Activated CD8-positive, alpha-beta memory T cell treated with anti-CD3 and anti-CD28 coated beads, Interleukin-2, amount 50 U/mL, for 1 hour (primary cell): ENCODE data around the gene ECHS1.
A peak's percentile ranks its signal among the peaks of the same experiment; 100 is the strongest.

ENCODE experiments used
- DNase-seq: peaks from one replicate; pipeline ENCODE4 v3.0.0-alpha.2; 2020; ENCODE audit errors: extremely low read depth

The ECHS1 gene

GRCh38 chr10:133341983-133342382, 31.2 kb downstream of the ECHS1 start:
- DNase-seq = no peak

- DNase-seq = no peak
Observed at GRCh38 chr10:133339708-133340380, 33.3 kb downstream of the ECHS1 start.

- DNase-seq = no peak
Observed at GRCh38 chr10:133338080-133339071, 34.8 kb downstream of the ECHS1 start.

GRCh38 chr10:133337370-133337725, 35.8 kb downstream of the ECHS1 start:
- no peak for DNase-seq

- peak; percentile 71 for DNase-seq
Observed at GRCh38 chr10:133336577-133337369, 36.4 kb downstream of the ECHS1 start, which contains the start of gene CALY. Gene CALY, minus strand, starts transcription at chr10:133336896. Its CDS starts 7,907 bp downstream, at chr10:133328989.

- DNase-seq = no peak
Observed at GRCh38 chr10:133336118-133336576, 37.0 kb downstream of the ECHS1 start.

- DNase-seq = peak; percentile 93
Observed at GRCh38 chr10:133335246-133336117, 37.7 kb downstream of the ECHS1 start.

GRCh38 chr10:133334503-133335245, 38.5 kb downstream of the ECHS1 start:
- no peak for DNase-seq

- DNase-seq = no peak
Observed at GRCh38 chr10:133332936-133333699, 40.0 kb downstream of the ECHS1 start.

GRCh38 chr10:133329491-133330202, 43.5 kb downstream of the ECHS1 start:
- peak; percentile 70 for DNase-seq

- DNase-seq = no peak
Observed at GRCh38 chr10:133328358-133329343, 44.5 kb downstream of the ECHS1 start.

- DNase-seq = no peak
Observed at GRCh38 chr10:133327651-133328357, 45.4 kb downstream of the ECHS1 start.

GRCh38 chr10:133326745-133327650, 46.2 kb downstream of the ECHS1 start:
- DNase-seq = no peak

GRCh38 chr10:133326223-133326551, 47.0 kb downstream of the ECHS1 start:
- DNase-seq = no peak

- no peak for DNase-seq
Observed at GRCh38 chr10:133325440-133326222, 47.5 kb downstream of the ECHS1 start.
